ENCODE data around the gene CEP89.

CEP89 gene

GRCh38 chr19:32917616-32917996 is 54.2 kb downstream of the CEP89 start:
- H3K27ac ChIP-seq = no peak overlapping the region
- no peak for DNase-seq (ENCODE audit: low spot score)
- TF ChIP-seq CTCF (IDR thresholded peaks at IDR 0.05) = no peak
- H3K4me3 ChIP-seq = no peak overlapping the region

GRCh38 chr19:32916969-32917615 is 54.7 kb downstream of the CEP89 start:
- TF ChIP-seq CTCF (IDR thresholded peaks at IDR 0.05) = no peak
- no peak for DNase-seq (ENCODE audit: low spot score)
- Histone ChIP-seq H3K4me3 (no peak overlapping the region), H3K27ac (no peak overlapping the region)

GRCh38 chr19:32914879-32915660 is 56.7 kb downstream of the CEP89 start:
- no peak for DNase-seq (ENCODE audit: low spot score)
- no peak for TF ChIP-seq CTCF (IDR thresholded peaks at IDR 0.05)
- Histone ChIP-seq H3K4me3 (no peak overlapping the region), H3K27ac (no peak overlapping the region)

GRCh38 chr19:32911467-32911866 is 60.3 kb downstream of the CEP89 start:
- TF ChIP-seq CTCF (IDR thresholded peaks at IDR 0.05) = no peak
- no peak for DNase-seq (ENCODE audit: low spot score)
- no peak overlapping the region for H3K4me3 ChIP-seq
- H3K27ac ChIP-seq = no peak overlapping the region

- DNase-seq (ENCODE audit: low spot score) = no peak
- no peak for TF ChIP-seq CTCF (IDR thresholded peaks at IDR 0.05)
- no peak overlapping the region for H3K27ac ChIP-seq
- no peak overlapping the region for H3K4me3 ChIP-seq
Observed at GRCh38 chr19:32910874-32911273, 60.9 kb downstream of the CEP89 start.

- Histone ChIP-seq H3K4me3 (no peak overlapping the region), H3K27ac (no peak overlapping the region)
- DNase-seq (ENCODE audit: low spot score) = no peak
- no peak for TF ChIP-seq CTCF (IDR thresholded peaks at IDR 0.05)
Observed at GRCh38 chr19:32910094-32910493, 61.7 kb downstream of the CEP89 start.

- no peak for DNase-seq (ENCODE audit: low spot score)
- no peak for TF ChIP-seq CTCF (IDR thresholded peaks at IDR 0.05)
- Histone ChIP-seq H3K4me3 (no peak overlapping the region), H3K27ac (no peak overlapping the region)
Observed at GRCh38 chr19:32909257-32909656, 62.5 kb downstream of the CEP89 start.

Data from coronary artery (tissue), 2 donors.